ENCODE results near the gene OPN3. TPM values are rescaled to one million over a fixed set of nuclear protein-coding genes. Genes with fewer than 3 reads are reported as not detected.

Gene OPN3
- total and polyA plus RNA-seq, 2 experiments from 2014 or later = 14.0 to 15.2 TPM

DNA sequence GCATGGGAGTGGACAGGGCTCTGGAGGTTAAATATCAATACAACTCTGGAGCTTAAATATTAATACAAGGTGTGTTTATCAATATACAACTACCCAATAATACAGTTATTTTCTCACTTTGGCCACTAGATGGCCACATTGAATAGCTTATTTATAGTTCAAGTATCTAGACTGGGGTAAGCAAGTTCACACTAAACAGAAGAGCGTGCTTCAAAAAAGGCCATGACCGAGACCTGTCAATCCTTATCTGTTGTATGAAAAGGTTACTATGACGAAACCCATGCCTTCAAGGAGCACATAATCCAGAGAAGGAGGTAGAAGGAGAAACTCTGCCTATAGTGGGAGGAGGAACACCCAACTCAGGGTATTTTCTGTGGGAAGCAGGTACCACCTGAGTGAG, 29.1 kb downstream of the OPN3 start:
- in situ Hi-C loops (cut with MboI) = loop anchor here (10.0 to 25.0 kb wide), 2 partner anchors 224 to 376 kb away; partner anchors contain the start of gene MAP1LC3C

GRCh38 chr1:241610056-241610815, 29.9 kb downstream of the OPN3 start:
- Histone ChIP-seq H3F3A (ENCODE audit: insufficient read depth) (peaks cover 9% of the 10 kb centered on the region; the same call in 1 of the 2 replicates), H3K4me2 (ENCODE audit: unreplicated experiment) (no peak overlapping the region), H4K20me1 (ENCODE audit: insufficient read depth) (no peaks in the 10 kb centered on the region), H3K9me2 (ENCODE audit: insufficient read depth) (no peaks in the 10 kb centered on the region), H3K9me3 (ENCODE audit: low read depth) (no peaks in the 10 kb centered on the region), H2AFZ (no peak overlapping the region), H3K27me3 (replicated peaks; ENCODE audit: insufficient read depth) (no peaks in the 10 kb centered on the region), H3K4me1 (ENCODE audit: insufficient read depth) (peaks cover 20% of the 10 kb centered on the region), H3K4me3 (no peak overlapping the region), H3K79me2 (ENCODE audit: insufficient read depth) (no peaks in the 10 kb centered on the region), H3K36me3 (ENCODE audit: low read depth) (no peaks in the 10 kb centered on the region), H3K9ac (no peak overlapping the region), H3K27ac (no peak overlapping the region)
- in situ Hi-C loops (cut with MboI) = loop anchor here (10.0 to 25.0 kb wide), 2 partner anchors 225 to 377 kb away; partner anchors contain the start of gene MAP1LC3C
- 52 to 54% methylated on average over 8 of the region's 8 CpGs for WGBS, 2 experiments (ENCODE audit: low coverage in 1 of 2, low lambda C conversion rate in 2 of 2, missing lambda C conversion rate in 2 of 2)
- DNase-seq = no peak
- TF ChIP-seq EZH2phosphoT487 (IDR thresholded peaks at IDR 0.05; ENCODE audit: insufficient read depth, low read depth) (no peak), EZH2 (IDR thresholded peaks at IDR 0.05; ENCODE audit: insufficient read depth, poor library complexity, severe bottlenecking) (no peak)

More for the DNA sequence above, 29.1 kb downstream of the OPN3 start:
- Histone ChIP-seq H3K36me3 (ENCODE audit: low read depth) (no peaks in the 10 kb centered on the region), H3K27me3 (replicated peaks; ENCODE audit: insufficient read depth) (no peaks in the 10 kb centered on the region), H3K9me3 (ENCODE audit: low read depth) (no peaks in the 10 kb centered on the region), H3F3A (ENCODE audit: insufficient read depth) (peaks cover 9% of the 10 kb centered on the region; the same call in 1 of the 2 replicates), H3K4me2 (ENCODE audit: unreplicated experiment) (no peak overlapping the region), H3K79me2 (ENCODE audit: insufficient read depth) (no peaks in the 10 kb centered on the region), H3K9ac (no peak overlapping the region), H2AFZ (no peak overlapping the region), H4K20me1 (ENCODE audit: insufficient read depth) (no peaks in the 10 kb centered on the region), H3K27ac (no peak overlapping the region), H3K4me1 (ENCODE audit: insufficient read depth) (peaks cover 20% of the 10 kb centered on the region), H3K9me2 (ENCODE audit: insufficient read depth) (no peaks in the 10 kb centered on the region), H3K4me3 (no peak overlapping the region)
- 3 to 11% methylated on average over 3 of the region's 3 CpGs for WGBS, 2 experiments (ENCODE audit: low coverage in 1 of 2, low lambda C conversion rate in 2 of 2, missing lambda C conversion rate in 2 of 2)
- DNase-seq = peak; percentile 69
- TF ChIP-seq EZH2phosphoT487 (IDR thresholded peaks at IDR 0.05; ENCODE audit: insufficient read depth, low read depth) (no peak), EZH2 (IDR thresholded peaks at IDR 0.05; ENCODE audit: insufficient read depth, poor library complexity, severe bottlenecking) (no peak)

GRCh38 chr1:241608379-241609033, 31.7 kb downstream of the OPN3 start:
- Histone ChIP-seq H3K79me2 (ENCODE audit: insufficient read depth) (no peaks in the 10 kb centered on the region), H4K20me1 (ENCODE audit: insufficient read depth) (no peaks in the 10 kb centered on the region), H3K9me2 (ENCODE audit: insufficient read depth) (no peaks in the 10 kb centered on the region), H3K27ac (no peak overlapping the region), H2AFZ (no peak overlapping the region), H3K9ac (no peak overlapping the region), H3K4me3 (no peak overlapping the region), H3F3A (ENCODE audit: insufficient read depth) (peaks cover 14% of the 10 kb centered on the region; the same call in 1 of the 2 replicates), H3K36me3 (ENCODE audit: low read depth) (no peaks in the 10 kb centered on the region), H3K4me1 (ENCODE audit: insufficient read depth) (peaks cover 20% of the 10 kb centered on the region), H3K4me2 (ENCODE audit: unreplicated experiment) (no peak overlapping the region), H3K9me3 (ENCODE audit: low read depth) (no peaks in the 10 kb centered on the region), H3K27me3 (replicated peaks; ENCODE audit: insufficient read depth) (no peaks in the 10 kb centered on the region)
- TF ChIP-seq EZH2 (IDR thresholded peaks at IDR 0.05; ENCODE audit: insufficient read depth, poor library complexity, severe bottlenecking) = no peak
- no peak for TF ChIP-seq EZH2phosphoT487 (IDR thresholded peaks at IDR 0.05; ENCODE audit: insufficient read depth, low read depth)
- 10 to 15% methylated on average over 3 of the region's 3 CpGs for WGBS, 2 experiments (ENCODE audit: low coverage in 1 of 2, low lambda C conversion rate in 2 of 2, missing lambda C conversion rate in 2 of 2)
- peak; percentile 58 for DNase-seq
- in situ Hi-C loops (cut with MboI) = loop anchor here (25.0 kb wide), 1 partner anchor 379 kb away; the partner anchor contains the start of gene MAP1LC3C

- in situ Hi-C loops (cut with MboI) = loop anchor here (25.0 kb wide), 1 partner anchor 380 kb away; the partner anchor contains the start of gene MAP1LC3C
- H3K4me2 ChIP-seq (ENCODE audit: unreplicated experiment) = no peak overlapping the region
- no peaks in the 10 kb centered on the region for H3K27me3 ChIP-seq (replicated peaks; ENCODE audit: insufficient read depth)
- H3K9me3 ChIP-seq (ENCODE audit: low read depth) = no peaks in the 10 kb centered on the region
- no peak overlapping the region for H3K4me3 ChIP-seq
- H3K9ac ChIP-seq = no peak overlapping the region
- H3K9me2 ChIP-seq (ENCODE audit: insufficient read depth) = no peaks in the 10 kb centered on the region
- no peak for DNase-seq
- H3K36me3 ChIP-seq (ENCODE audit: low read depth) = no peaks in the 10 kb centered on the region
- peaks cover 15% of the 10 kb centered on the region for H3K4me1 ChIP-seq (ENCODE audit: insufficient read depth)
- H2AFZ ChIP-seq = no peak overlapping the region
- no peaks in the 10 kb centered on the region for H4K20me1 ChIP-seq (ENCODE audit: insufficient read depth)
- H3F3A ChIP-seq (ENCODE audit: insufficient read depth) = peaks cover 17% of the 10 kb centered on the region; the same call in 1 of the 2 replicates
- H3K79me2 ChIP-seq (ENCODE audit: insufficient read depth) = no peaks in the 10 kb centered on the region
- H3K27ac ChIP-seq = no peak overlapping the region
- no peak for TF ChIP-seq EZH2 (IDR thresholded peaks at IDR 0.05; ENCODE audit: insufficient read depth, poor library complexity, severe bottlenecking)
- no peak for TF ChIP-seq EZH2phosphoT487 (IDR thresholded peaks at IDR 0.05; ENCODE audit: insufficient read depth, low read depth)
Measured at GRCh38 chr1:241607497-241607896, 32.7 kb downstream of the OPN3 start.
